Stimulated activated CD4-positive, alpha-beta T cell treated with anti-CD3 and anti-CD28 coated beads, TNF-alpha, amount 100 ng/mL, for 24 hours (primary cell): ENCODE results near the gene PDLIM5.
"Not testable (repeated sequence)": the region's sequence is repeated elsewhere in the genome, so short reads cannot be mapped to it uniquely, and the experiment has no call there.

Source experiments
- DNase-seq, 3 experiments: peaks; one replicate each; pipeline ENCODE4 v3.0.0-alpha.2; 2020; ENCODE audit warnings: low read depth in 3 of 3

The PDLIM5 gene

GRCh38 chr4:94528792-94529451 is 77.2 kb downstream of the PDLIM5 start:
- no peak for DNase-seq

- no peak for DNase-seq
Measured at GRCh38 chr4:94530073-94530472, 78.3 kb downstream of the PDLIM5 start.

- no peak for DNase-seq
Measured at GRCh38 chr4:94531991-94532789, 80.4 kb downstream of the PDLIM5 start.

GRCh38 chr4:94533405-94534223 is 81.9 kb downstream of the PDLIM5 start:
- no peak for DNase-seq

- DNase-seq, result no peak
Measured at GRCh38 chr4:94534401-94535312, 82.9 kb downstream of the PDLIM5 start.

GRCh38 chr4:94536049-94536448 is 84.3 kb downstream of the PDLIM5 start:
- DNase-seq, result no peak

GRCh38 chr4:94536649-94537469 is 85.1 kb downstream of the PDLIM5 start:
- no peak for DNase-seq

GRCh38 chr4:94537921-94538628 is 86.3 kb downstream of the PDLIM5 start:
- DNase-seq, result no peak

GRCh38 chr4:94540476-94540875 is 88.7 kb downstream of the PDLIM5 start:
- no peak for DNase-seq

- no peak for DNase-seq
Measured at GRCh38 chr4:94544811-94545210, 93.1 kb downstream of the PDLIM5 start.

- DNase-seq, result no peak
Measured at GRCh38 chr4:94545296-94545695, 93.6 kb downstream of the PDLIM5 start.

GRCh38 chr4:94546949-94547348 is 95.2 kb downstream of the PDLIM5 start:
- DNase-seq, result no peak

- no peak for DNase-seq
Measured at GRCh38 chr4:94548571-94548970, 96.8 kb downstream of the PDLIM5 start.

GRCh38 chr4:94550352-94550751 is 98.6 kb downstream of the PDLIM5 start:
- no peak for DNase-seq

- no peak for DNase-seq
Measured at GRCh38 chr4:94550851-94551250, 99.1 kb downstream of the PDLIM5 start.

GRCh38 chr4:94551643-94552564 is 100.2 kb downstream of the PDLIM5 start:
- DNase-seq, result no peak

GRCh38 chr4:94556047-94556446 is 104.3 kb downstream of the PDLIM5 start:
- not testable (repeated sequence) for DNase-seq

- not testable (repeated sequence) for DNase-seq
Measured at GRCh38 chr4:94557632-94558031, 105.9 kb downstream of the PDLIM5 start.
